ENCODE data around the gene DENND2D. TPM values are rescaled to one million over a fixed set of nuclear protein-coding genes. Genes with fewer than 3 reads are reported as not detected.

DENND2D gene
- polyA plus RNA-seq, 10 donors: 0.98 to 8.7 (median 2.3) TPM

- DNase-seq: peak; percentile 97 to 99 (median 97)
These were observed 60.3 kb downstream of the DENND2D start, which contains the start of the genes CEPT1 and DRAM2 for GRCh38 chr1:111139956-111140679. TSS of gene CEPT1 (plus strand) at chr1:111140223. CDS start at chr1:111147715, 7,492 bp downstream. TSS of gene DRAM2 (minus strand) at chr1:111140093. CDS start at chr1:111131554, 8,539 bp downstream.

- peak in 1 of 3 donors; percentile 57 for DNase-seq
These were observed 61.0 kb downstream of the DENND2D start for GRCh38 chr1:111139324-111139955.

Other genes with a start within 250 kb of the DENND2D start
- 1 to 10 TPM; 6.7 to 9.9 (median 7.8) TPM for gene LRIF1, start 236.7 kb downstream of the DENND2D start, polyA plus RNA-seq (ENCODE audit: insufficient read length in 10 of 10)
- gene DRAM2, start 60.6 kb downstream of the DENND2D start, polyA plus RNA-seq (ENCODE audit: insufficient read length in 10 of 10): 10 to 100 TPM; 36.2 to 48.9 (median 39.4) TPM
- gene CEPT1, start 60.4 kb downstream of the DENND2D start, polyA plus RNA-seq (ENCODE audit: insufficient read length in 10 of 10): 10 to 100 TPM; 16.4 to 33.0 (median 23.5) TPM
- gene CHI3L2, start 27.1 kb upstream of the DENND2D start, polyA plus RNA-seq (ENCODE audit: insufficient read length in 10 of 10): 1 to 10 TPM in 2 of 10 donors, under 1 TPM in 1, not detected in 7; 0.68 to 1.3 (median 1.2) TPM
- gene CHIA, start 90.2 kb upstream of the DENND2D start, polyA plus RNA-seq (ENCODE audit: insufficient read length in 10 of 10): not detected
- gene OVGP1, start 227.1 kb upstream of the DENND2D start, polyA plus RNA-seq (ENCODE audit: insufficient read length in 10 of 10): 1 to 10 TPM in 5 of 10 donors, under 1 TPM in 5; 0.48 to 3.4 (median 1.0) TPM
- gene WDR77, start 248.6 kb upstream of the DENND2D start, polyA plus RNA-seq (ENCODE audit: insufficient read length in 10 of 10): 10 to 100 TPM; 34.1 to 43.6 (median 38.4) TPM
- 100 to 1,000 TPM; 259 to 303 (median 289) TPM for gene ATP5PB, start 248.8 kb upstream of the DENND2D start, polyA plus RNA-seq (ENCODE audit: insufficient read length in 10 of 10)